HG03135 (cell line): Measurements from ENCODE around the gene OBSCN.
A peak's percentile ranks its signal among the peaks of the same experiment; 100 is the strongest.

Experiments
- ATAC-seq: cut with Tn5 transposase; IDR thresholded peaks from one replicate; pipeline ENCODE4 v1.9.1; 2021; ENCODE audit warnings: mild to moderate bottlenecking, moderate library complexity; ENCODE audit not compliant: unreplicated experiment

OBSCN gene, protein sequence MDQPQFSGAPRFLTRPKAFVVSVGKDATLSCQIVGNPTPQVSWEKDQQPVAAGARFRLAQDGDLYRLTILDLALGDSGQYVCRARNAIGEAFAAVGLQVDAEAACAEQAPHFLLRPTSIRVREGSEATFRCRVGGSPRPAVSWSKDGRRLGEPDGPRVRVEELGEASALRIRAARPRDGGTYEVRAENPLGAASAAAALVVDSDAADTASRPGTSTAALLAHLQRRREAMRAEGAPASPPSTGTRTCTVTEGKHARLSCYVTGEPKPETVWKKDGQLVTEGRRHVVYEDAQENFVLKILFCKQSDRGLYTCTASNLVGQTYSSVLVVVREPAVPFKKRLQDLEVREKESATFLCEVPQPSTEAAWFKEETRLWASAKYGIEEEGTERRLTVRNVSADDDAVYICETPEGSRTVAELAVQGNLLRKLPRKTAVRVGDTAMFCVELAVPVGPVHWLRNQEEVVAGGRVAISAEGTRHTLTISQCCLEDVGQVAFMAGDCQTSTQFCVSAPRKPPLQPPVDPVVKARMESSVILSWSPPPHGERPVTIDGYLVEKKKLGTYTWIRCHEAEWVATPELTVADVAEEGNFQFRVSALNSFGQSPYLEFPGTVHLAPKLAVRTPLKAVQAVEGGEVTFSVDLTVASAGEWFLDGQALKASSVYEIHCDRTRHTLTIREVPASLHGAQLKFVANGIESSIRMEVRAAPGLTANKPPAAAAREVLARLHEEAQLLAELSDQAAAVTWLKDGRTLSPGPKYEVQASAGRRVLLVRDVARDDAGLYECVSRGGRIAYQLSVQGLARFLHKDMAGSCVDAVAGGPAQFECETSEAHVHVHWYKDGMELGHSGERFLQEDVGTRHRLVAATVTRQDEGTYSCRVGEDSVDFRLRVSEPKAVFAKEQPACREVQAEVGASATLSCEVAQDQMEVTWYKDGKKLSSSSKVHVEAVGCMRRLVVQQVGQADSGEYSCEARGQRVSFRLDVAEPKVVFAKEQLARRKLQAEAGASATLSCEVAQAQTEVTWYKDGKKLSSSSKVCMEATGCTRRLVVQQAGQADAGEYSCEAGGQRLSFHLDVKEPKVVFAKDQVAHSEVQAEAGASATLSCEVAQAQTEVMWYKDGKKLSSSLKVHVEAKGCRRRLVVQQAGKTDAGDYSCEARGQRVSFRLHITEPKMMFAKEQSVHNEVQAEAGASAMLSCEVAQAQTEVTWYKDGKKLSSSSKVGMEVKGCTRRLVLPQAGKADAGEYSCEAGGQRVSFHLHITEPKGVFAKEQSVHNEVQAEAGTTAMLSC (N-terminal part only)

GRCh38 chr1:228207851-228208821, at the start of gene OBSCN:
Gene OBSCN (plus strand): TSS chr1:228208044. CDS start chr1:228211784, 3,740 bp downstream.
- ATAC-seq, result no peak

DNA sequence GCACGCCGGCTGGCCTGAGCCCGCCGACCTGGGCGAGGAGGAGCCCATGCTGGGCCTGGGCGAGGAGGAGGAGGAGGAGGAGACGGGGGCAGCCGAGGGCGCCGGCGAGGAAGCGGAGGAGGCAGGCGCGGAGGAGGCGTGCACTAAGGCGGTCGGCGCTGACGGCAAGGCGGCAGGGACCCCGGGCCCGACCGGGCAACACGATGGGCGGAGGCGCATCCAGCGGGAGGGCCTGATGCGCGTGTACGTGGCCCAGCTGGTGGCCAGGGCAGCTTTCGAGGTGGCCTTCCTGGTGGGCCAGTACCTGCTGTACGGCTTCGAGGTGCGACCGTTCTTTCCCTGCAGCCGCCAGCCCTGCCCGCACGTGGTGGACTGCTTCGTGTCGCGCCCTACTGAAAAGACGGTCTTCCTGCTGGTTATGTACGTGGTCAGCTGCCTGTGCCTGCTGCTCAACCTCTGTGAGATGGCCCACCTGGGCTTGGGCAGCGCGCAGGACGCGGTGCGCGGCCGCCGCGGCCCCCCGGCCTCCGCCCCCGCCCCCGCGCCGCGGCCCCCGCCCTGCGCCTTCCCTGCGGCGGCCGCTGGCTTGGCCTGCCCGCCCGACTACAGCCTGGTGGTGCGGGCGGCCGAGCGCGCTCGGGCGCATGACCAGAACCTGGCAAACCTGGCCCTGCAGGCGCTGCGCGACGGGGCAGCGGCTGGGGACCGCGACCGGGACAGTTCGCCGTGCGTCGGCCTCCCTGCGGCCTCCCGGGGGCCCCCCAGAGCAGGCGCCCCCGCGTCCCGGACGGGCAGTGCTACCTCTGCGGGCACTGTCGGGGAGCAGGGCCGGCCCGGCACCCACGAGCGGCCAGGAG, 49.5 kb upstream of the OBSCN start:
- no peak for ATAC-seq

- no peak for ATAC-seq
Measured at GRCh38 chr1:228159008-228159665, 48.7 kb upstream of the OBSCN start.

DNA sequence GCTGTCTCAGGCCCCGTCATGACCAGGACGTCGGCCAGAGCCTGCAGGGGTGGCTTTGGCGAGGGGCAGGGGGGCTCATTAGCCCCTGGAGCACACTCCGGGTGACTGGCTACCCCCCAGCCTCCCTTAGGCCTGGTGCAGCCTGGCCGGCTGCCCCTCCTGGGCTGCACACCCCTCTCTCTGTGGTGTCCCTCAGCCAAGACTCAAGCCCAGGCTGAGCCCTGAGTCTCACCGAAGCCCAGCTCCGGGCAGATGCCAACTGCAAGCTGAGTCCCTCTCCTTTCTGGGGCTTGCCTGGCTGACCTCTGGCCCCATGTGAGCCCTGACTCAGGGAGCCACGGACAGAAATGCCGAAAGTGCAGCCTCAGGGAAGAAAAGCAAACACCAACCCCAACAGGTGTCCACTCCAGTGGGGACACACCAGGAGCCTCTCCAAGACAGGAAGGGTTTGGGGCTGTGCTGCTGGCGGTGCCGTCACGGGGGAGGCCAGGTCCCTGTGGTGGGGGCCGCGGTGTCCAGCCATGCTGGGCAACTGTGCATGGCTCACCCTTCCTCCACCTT, 47.6 kb upstream of the OBSCN start:
- no peak for ATAC-seq

DNA sequence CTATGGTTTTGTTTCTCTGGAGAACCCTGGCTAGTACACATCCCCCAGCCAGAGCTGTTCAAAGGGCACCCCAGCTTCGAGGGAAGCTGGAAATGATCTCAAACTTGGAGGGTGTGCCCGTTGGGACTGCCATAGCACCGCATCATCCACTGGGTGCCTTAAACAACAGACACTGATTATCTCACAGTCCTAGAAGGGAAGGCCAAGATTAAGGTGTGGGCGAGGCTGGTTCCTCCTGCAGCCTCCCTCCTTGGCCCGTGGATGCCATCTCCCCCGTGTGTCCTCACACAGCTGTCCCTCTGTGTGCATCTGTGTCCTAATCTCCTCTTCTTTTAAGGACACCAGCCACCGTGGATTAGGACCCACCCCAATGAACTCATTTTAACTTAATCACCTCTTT, 46.5 kb upstream of the OBSCN start:
- no peak for ATAC-seq

DNA sequence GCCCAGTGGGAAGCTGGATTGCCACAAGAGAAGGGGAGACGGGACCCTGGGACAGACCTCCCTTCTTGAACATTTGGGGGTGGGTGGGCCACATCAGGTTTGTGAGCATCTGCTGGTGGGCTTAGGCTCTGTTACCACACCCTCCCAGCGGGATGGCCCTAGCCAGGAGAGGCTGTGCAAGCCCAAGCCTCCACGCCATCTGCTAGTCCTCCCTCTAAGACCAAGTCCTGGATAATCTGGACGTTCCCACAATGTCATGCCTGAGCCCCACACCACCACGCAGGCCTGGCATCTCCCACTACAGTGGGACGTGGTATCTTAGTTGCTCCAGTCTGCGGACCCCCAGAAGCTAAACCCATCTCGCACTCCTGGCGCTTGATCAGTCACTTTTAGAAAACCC, 46.0 kb upstream of the OBSCN start:
- ATAC-seq, result no peak

DNA sequence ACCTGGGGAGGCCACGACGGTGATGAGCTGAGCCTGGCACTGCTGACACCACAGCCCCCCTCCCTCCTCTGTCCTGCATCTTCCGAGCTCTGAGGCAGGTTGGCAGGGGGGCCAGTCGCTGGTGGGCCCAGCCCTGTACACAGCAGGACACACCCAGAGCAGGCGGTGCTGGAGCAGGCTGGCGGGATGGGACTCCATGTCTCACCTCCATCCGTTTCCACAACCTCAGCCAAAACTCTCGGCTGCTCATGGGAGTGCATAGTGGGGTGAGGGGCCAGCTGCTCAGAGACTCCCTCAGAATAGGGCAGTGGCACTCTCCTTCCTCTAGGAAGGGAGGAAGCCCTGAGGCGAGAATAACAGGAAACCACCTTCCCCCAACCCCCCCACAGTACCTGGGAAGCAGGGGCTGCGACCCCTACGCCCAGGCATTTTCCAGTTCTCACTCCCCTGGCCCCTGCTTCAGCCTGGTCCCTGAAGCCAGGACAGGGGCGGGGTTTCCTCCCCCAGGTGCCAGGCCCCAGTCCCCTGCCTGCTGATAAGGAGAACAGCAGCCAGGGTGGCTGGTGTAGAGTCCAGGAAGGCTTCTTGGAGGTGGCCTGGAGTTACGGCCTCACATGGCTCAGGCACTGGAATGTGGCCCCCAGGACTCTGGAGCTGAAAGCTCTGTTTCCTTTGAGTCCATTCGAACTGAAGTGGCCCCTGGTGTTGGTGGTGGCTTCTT, 45.4 kb upstream of the OBSCN start:
- no peak for ATAC-seq

DNA sequence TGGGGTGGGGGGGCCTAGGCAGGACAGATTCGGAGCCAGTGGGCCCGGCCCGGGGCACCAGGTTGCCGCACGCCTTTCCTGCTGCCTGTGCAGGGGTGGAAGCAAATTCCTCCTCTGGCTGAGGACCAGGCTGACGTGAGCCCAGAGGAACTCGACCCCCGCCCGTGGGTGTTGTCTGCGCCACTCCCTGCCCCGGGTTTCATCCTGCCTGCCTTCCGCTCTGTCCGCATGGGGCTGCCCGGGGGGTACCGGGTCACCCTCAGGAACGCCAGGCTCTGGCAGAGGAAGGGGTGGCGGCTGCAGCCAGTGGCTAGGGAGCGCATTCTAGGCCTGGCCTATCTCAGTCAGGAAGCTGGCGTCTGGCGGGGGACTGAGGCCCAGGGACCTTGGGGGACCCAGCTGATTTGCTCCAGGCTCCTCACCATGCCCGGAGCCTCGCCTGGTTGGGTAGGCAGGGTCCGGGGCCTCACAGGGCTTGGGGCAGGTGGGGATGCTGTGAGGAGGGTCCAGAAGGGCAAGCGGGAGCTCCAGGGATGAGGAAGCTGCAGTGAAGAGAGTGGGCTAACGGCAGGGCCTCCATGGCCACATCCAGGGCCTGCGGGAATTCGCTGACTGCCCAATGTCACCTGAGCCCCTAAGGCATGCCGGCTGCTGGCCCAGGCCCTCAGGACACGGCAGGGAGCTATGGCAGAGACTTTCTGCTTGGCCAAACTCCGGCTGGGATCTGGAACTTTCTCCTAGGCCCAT, 44.7 kb upstream of the OBSCN start:
- ATAC-seq, result no peak

GRCh38 chr1:228163776-228164519, 43.9 kb upstream of the OBSCN start:
- ATAC-seq, result no peak

DNA sequence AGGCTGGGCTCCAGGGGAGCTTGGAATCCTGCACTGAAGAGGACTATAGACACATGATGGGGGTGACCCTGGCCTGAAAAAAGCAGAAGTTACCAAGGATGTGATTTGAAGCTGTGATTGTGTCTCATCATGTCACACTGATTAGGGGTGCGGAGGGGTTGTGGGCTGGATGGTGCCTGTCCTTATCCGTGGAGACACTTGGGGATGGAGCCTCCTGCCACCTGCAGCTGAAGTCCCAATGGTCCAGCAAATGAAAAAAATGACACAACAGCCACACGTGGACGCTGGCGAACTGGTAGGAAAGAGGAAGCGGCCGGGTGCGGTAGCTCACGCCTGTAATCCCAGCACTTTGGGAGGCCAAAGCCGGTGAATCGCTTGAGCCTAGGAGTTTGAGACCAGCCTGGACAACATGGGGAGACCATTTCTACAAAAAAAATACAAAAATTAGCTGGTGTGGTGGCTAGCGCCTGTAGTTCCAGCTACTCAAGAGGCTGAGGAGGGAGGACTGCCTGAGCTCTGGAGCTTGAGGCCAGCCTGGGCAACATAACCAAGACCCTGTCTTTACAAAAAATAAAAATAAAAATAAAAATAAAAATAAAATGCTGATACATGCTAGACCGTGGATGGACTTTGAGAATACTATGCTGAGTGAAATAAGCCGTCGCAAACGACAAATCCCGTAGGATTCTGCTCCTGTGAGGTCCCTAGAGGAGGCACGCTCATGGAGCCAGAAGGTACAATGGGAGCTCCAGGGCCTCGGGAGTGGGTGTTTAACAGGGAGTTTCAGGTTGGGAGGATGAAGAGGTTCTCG, 43.1 kb upstream of the OBSCN start:
- ATAC-seq, result peak; percentile 0

- peak; percentile 83 for ATAC-seq
Measured at GRCh38 chr1:228165372-228166169, 42.3 kb upstream of the OBSCN start, which contains the start of gene IBA57. Gene IBA57 (plus strand): TSS chr1:228165804. CDS start chr1:228165817, 13 bp downstream.

DNA sequence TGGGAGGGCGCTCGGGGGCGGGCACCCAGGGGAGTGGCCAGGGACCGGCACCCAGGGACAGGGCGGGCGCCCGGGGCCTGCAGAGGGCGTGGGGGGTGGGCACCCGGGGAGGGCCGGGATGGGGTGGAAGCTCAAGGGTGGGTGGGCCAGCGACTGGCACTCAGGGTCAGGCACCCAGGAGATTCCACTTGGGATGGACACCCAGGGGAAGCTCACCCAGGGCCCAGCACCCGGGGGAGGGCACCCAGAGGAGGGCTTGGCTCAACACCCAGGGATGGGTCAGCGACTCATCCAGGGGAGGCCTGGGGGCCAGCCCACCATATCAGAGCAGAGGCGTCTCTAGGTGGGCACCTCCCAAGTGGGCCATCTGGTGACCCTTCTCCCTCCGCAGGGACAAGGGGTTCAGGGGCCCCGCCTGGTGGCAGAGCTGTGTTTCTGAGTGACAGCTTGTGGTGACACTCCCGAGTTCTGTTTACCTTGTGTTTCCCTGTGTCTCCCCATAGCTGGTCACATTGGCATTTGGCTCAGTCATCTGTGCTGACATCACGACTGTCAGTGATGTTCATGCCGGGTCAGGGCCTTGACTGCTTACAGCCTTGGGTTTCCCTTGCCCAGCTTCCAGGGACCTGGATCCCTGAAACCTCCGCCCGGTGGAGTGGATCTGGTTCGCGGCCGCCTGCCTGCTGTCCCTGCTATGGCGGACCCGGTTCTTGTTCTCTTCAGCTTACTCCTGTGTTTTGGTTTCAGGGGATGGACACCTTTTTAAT, 41.5 kb upstream of the OBSCN start:
- ATAC-seq, result peak; percentile 17

DNA sequence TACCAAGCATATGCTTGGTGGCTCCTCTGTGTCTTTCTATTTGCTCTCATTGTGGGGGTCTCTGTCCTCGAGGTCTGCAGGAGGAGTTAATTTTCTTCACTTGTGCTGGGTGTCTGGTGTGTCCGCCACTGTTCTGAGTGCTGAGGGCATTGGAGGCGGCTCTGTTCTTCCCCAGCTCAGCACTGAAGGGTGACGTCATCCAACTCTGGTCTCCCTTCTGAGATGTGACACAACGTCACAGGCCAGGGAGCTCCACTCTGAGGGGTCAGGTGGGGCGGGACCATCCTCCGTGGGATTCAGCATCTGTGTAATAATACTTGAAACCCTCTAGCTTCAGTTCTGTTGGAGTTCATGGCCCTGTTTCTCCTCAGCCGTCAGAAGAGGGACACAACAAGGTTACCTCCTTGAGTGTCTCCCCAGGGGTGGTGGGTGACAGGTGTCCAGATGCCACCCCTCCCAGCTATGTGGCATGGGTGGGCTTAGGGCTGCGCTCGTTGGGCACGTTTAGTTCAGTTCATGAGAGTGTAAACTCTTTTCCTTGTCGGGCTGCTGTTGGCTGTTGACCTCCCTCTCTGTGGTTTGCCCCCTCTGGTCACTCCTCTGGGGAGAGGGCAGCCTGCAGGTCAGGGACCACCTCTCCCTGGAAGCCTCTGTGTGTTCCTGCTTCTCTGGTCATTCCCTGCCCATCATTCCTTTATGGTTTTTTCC, 39.1 kb upstream of the OBSCN start:
- ATAC-seq, result no peak
